GM12878 (cell line): Measurements from ENCODE around the gene COPZ2. TPM values are rescaled to one million over a fixed set of nuclear protein-coding genes. Genes with fewer than 3 reads are reported as not detected.

Experiments used
- ATAC-seq: fragments of 200-7000 bp; cut with Tn5 transposase; 3 replicates; pipeline ENCODE4 v1.9.1; 2020; ENCODE audit warnings: mild to moderate bottlenecking, moderate library complexity
- BruUV-seq: library from RNA; stranded (reverse); fragments of 400-500 nt; replicated peaks from 2 replicates; lab custom pipeline; 2021; lab: Mats Ljungman, UMichigan
- CTCF ChIA-PET: fragments of 300-600 bp; sonication (Branson Sonifier 250); formaldehyde crosslinking; extraction: SDS; loops from one replicate; lab custom pipeline; 2021; ENCODE audit warnings: inconsistent platforms; lab: Yijun Ruan, JAX
- POLR2A ChIA-PET: fragments of 350-600 bp; formaldehyde crosslinking; extraction: SDS; loops from one replicate; lab custom pipeline; 2021; ENCODE audit warnings: inconsistent platforms; lab: Charles Lee
- RAD21 ChIA-PET: fragments of 300-600 bp; sonication (Branson Sonifier 250); formaldehyde crosslinking; loops from one replicate; lab custom pipeline; 2023; ENCODE audit warnings: antibody characterized with exemption; ENCODE audit not compliant: unreplicated experiment; lab: Charles Lee
- SMC1A ChIA-PET: fragments of 300-600 bp; sonication (Branson Sonifier 250); formaldehyde crosslinking; loops from one replicate; lab custom pipeline; 2023; ENCODE audit not compliant: unreplicated experiment, uncharacterized antibody; lab: Charles Lee
- DNase-seq: peaks from one replicate; pipeline ENCODE4 v3.0.0-alpha.2; 2011; ENCODE audit warnings: low read depth, low spot score
- FAIRE-seq: peaks from 3 replicates; lab custom pipeline; 2011; peaks lifted over from hg19 to GRCh38; lab: Jason Lieb, UNC
- H2AFZ ChIP-seq: 2 replicates; pipeline ENCODE4 v1.6.0; 2011; ENCODE audit warnings: low read depth, low read length, control low read depth; ENCODE audit not compliant: control insufficient read depth
- H3K27ac ChIP-seq: 2 replicates; pipeline ENCODE4 v1.5.1; 2011; ENCODE audit warnings: control low read depth; ENCODE audit not compliant: control insufficient read depth, insufficient read depth
- H3K27me3 ChIP-seq, 2 experiments: replicated peaks in 1 of 2; 2 replicates each; pipeline versions ENCODE4 v1.6.0 to v1.6.1; 2011; ENCODE audit warnings: low read length in 1 of 2; ENCODE audit not compliant: control insufficient read depth in 2 of 2, insufficient read depth in 2 of 2
- H3K36me3 ChIP-seq, 2 experiments: 2 replicates each; pipeline ENCODE4 v1.5.1; 2011; ENCODE audit warnings: low read length in 1 of 2; ENCODE audit not compliant: control insufficient read depth in 2 of 2, insufficient read depth in 2 of 2
- H3K4me1 ChIP-seq: 2 replicates; pipeline ENCODE4 v1.6.1; 2011; ENCODE audit warnings: mild to moderate bottlenecking, low read length, moderate library complexity, mixed read lengths; ENCODE audit not compliant: control insufficient read depth, insufficient read depth
- H3K4me2 ChIP-seq: 2 replicates; pipeline ENCODE4 v1.6.0; 2011; ENCODE audit warnings: control low read depth; ENCODE audit not compliant: control insufficient read depth, insufficient read depth
- H3K4me3 ChIP-seq: fragments of 200-600 bp; sonication (generic); 2 replicates; pipeline ENCODE4 v1.5.1; 2016
- H3K79me2 ChIP-seq: 2 replicates; pipeline ENCODE4 v1.6.0; 2011; ENCODE audit warnings: low read length; ENCODE audit not compliant: control insufficient read depth, insufficient read depth
- H3K9ac ChIP-seq: 2 replicates; pipeline ENCODE4 v1.8.0; 2011; ENCODE audit warnings: low read length, control low read depth, mixed read lengths; ENCODE audit not compliant: control insufficient read depth, insufficient read depth
- H3K9me3 ChIP-seq: replicated peaks from 3 replicates; pipeline ENCODE4 v1.5.1; 2011; ENCODE audit warnings: mild to moderate bottlenecking, low read length; ENCODE audit not compliant: control insufficient read depth, insufficient read depth
- H4K20me1 ChIP-seq: 2 replicates; pipeline ENCODE4 v1.6.0; 2011; ENCODE audit not compliant: control insufficient read depth, insufficient read depth
- ATF7 ChIP-seq: fragments of 450-650 bp; IDR thresholded peaks from 2 replicates; pipeline ENCODE4 v1.6.1; 2016; ENCODE audit warnings: low read depth, mild to moderate bottlenecking
- CBX3 ChIP-seq: fragments of 200-600 bp; sonication (generic); IDR thresholded peaks from 2 replicates; pipeline ENCODE4 v1.6.1; 2016; ENCODE audit warnings: low read depth, borderline replicate concordance
- CREB1 ChIP-seq: IDR thresholded peaks from 2 replicates; pipeline ENCODE4 v1.6.1; 2012; ENCODE audit warnings: low read depth, mild to moderate bottlenecking, inconsistent platforms
- CREM ChIP-seq: IDR thresholded peaks from 2 replicates; pipeline ENCODE4 v1.6.1; 2014; ENCODE audit warnings: antibody characterized with exemption, low read depth
- DPF2 ChIP-seq: fragments of 450-650 bp; IDR thresholded peaks from 2 replicates; pipeline ENCODE4 v1.6.1; 2017; ENCODE audit warnings: mild to moderate bottlenecking
- FOXK2 ChIP-seq: fragments of 450-650 bp; IDR thresholded peaks from 2 replicates; pipeline ENCODE4 v1.6.1; 2017; ENCODE audit warnings: mild to moderate bottlenecking, moderate library complexity
- KLF5 ChIP-seq: fragments of 450-650 bp; IDR thresholded peaks from 2 replicates; pipeline ENCODE4 v1.6.1; 2014; ENCODE audit warnings: mild to moderate bottlenecking; ENCODE audit not compliant: partially characterized antibody
- MXI1 ChIP-seq: fragments of 150-350 bp; IDR thresholded peaks from 2 replicates; pipeline ENCODE4 v1.6.1; 2011; ENCODE audit warnings: low read depth, mild to moderate bottlenecking, inconsistent platforms, low read length, improper control_type of control experiment
- NFYA ChIP-seq: IDR thresholded peaks from 2 replicates; pipeline ENCODE4 v1.6.1; 2011; ENCODE audit warnings: low read depth, mild to moderate bottlenecking, low read length, improper control_type of control experiment, borderline replicate concordance
- POLR2A ChIP-seq: IDR thresholded peaks from 2 replicates; pipeline ENCODE4 v1.6.1; 2011; ENCODE audit warnings: low read depth, mild to moderate bottlenecking, low read length
- RAD51 ChIP-seq: fragments of 450-650 bp; IDR thresholded peaks from 2 replicates; pipeline ENCODE4 v1.6.1; 2016; ENCODE audit warnings: moderate library complexity, mild to moderate bottlenecking, inconsistent platforms
- RFX5 ChIP-seq: IDR thresholded peaks from 2 replicates; pipeline ENCODE4 v1.6.1; 2011; ENCODE audit warnings: low read depth, low read length, improper control_type of control experiment
- SUZ12 ChIP-seq: fragments of 200-600 bp; sonication (generic); IDR thresholded peaks from one replicate; pipeline ENCODE4 v1.6.1; 2018; ENCODE audit warnings: antibody characterized with exemption, mild to moderate bottlenecking; ENCODE audit not compliant: unreplicated experiment
- YBX1 ChIP-seq: fragments of 450-650 bp; IDR thresholded peaks from 2 replicates; pipeline ENCODE4 v1.6.1; 2016; ENCODE audit warnings: antibody characterized with exemption
- YY1 ChIP-seq: IDR thresholded peaks from 2 replicates; pipeline ENCODE4 v1.6.1; 2011; ENCODE audit warnings: low read depth, mild to moderate bottlenecking, low read length
- WGBS: methylation state at CpG from one replicate; pipeline ENCODE4 v1.1.6; 2016; ENCODE audit warnings: low lambda C conversion rate; ENCODE audit not compliant: insufficient replicate concordance, insufficient coverage; ENCODE audit errors: missing lambda C conversion rate; 5-methylcytosine and 5-hydroxymethylcytosine counted together
- in situ Hi-C: fragments of 300-500 bp; cut with MboI; formaldehyde crosslinking; loops from 9 replicates; pipeline ENCODE4 v1.14.3; 2018; ENCODE audit warnings: mixed read lengths
- intact Hi-C: fragments of 100-400 bp; cut with micrococcal nuclease; formaldehyde crosslinking; loops from one replicate; pipeline ENCODE4 v1.14.2; 2022; ENCODE audit not compliant: unreplicated experiment
- polyA plus RNA-seq, 11 experiments: library from polyadenylated mRNA; depleted of rRNA in 4 of 11; unstranded in 6 of 11; stranded (reverse) in 5 of 11; fragments of >200 nt; fragmentation: Nextera tagmentation in 4 of 11; fragmentation: Illumina TruSeq in 1 of 11; extraction: Ambion mirVana in 4 of 11; extraction: Trizol in 1 of 11; gene quantifications; 1 replicate in 1 of 11; 2 replicates in 10 of 11; pipeline versions ENCODE4 v1.2.1 to v1.2.3, GENCODE V29; 2011 to 2016; ENCODE audit warnings: inconsistent platforms in 2 of 11, missing spikeins in 2 of 11, low read depth in 1 of 11
- total RNA-seq, 4 experiments: library from RNA; depleted of rRNA in 3 of 4; stranded (reverse); fragments of >200 nt in 3 of 4; fragmentation: Illumina TruSeq in 1 of 4; extraction: Trizol in 1 of 4; gene quantifications; 2 replicates each; pipeline versions ENCODE4 v1.2.1 to v1.2.3, GENCODE V29; 2013 to 2021
- TF ChIP-seq, protein P1 (sequence below): fragments of 450-650 bp; IDR thresholded peaks from 2 replicates; pipeline ENCODE4 v1.6.1; 2017; ENCODE audit warnings: mild to moderate bottlenecking, moderate library complexity
- TF ChIP-seq, protein P2 (sequence below): fragments of 450-650 bp; IDR thresholded peaks from 2 replicates; pipeline ENCODE4 v1.6.1; 2017; ENCODE audit warnings: antibody characterized with exemption, mild to moderate bottlenecking, moderate library complexity

The COPZ2 gene
- total and polyA plus RNA-seq, 10 of the 15 experiments (the other 5 are each of a cell fraction or from before 2014, with no cell fraction given): 0.20 to 4.3 (median 2.6) TPM

DNA sequence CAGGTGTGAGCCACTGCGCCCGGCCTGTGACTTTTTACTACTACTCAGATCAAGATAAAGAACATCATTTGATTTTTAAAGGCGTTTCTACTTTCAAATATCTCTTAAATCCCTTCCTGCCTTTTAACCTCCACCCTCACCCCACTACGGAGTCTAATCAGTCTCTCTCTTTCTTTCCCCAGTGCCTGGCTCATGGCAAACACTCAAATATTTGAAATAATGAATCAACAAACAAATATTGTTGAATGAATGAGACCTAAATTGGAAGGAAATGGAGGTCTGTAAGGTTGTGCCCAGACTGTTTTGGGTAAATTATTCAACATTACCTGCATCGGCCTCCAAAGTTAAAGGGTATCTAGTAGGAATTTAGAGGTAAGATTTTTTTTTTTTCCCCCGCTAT is 14.7 kb downstream of the COPZ2 start (continued):
- no peak for TF ChIP-seq KLF5
- no peak for TF ChIP-seq YBX1
- TF ChIP-seq, protein P1, sequence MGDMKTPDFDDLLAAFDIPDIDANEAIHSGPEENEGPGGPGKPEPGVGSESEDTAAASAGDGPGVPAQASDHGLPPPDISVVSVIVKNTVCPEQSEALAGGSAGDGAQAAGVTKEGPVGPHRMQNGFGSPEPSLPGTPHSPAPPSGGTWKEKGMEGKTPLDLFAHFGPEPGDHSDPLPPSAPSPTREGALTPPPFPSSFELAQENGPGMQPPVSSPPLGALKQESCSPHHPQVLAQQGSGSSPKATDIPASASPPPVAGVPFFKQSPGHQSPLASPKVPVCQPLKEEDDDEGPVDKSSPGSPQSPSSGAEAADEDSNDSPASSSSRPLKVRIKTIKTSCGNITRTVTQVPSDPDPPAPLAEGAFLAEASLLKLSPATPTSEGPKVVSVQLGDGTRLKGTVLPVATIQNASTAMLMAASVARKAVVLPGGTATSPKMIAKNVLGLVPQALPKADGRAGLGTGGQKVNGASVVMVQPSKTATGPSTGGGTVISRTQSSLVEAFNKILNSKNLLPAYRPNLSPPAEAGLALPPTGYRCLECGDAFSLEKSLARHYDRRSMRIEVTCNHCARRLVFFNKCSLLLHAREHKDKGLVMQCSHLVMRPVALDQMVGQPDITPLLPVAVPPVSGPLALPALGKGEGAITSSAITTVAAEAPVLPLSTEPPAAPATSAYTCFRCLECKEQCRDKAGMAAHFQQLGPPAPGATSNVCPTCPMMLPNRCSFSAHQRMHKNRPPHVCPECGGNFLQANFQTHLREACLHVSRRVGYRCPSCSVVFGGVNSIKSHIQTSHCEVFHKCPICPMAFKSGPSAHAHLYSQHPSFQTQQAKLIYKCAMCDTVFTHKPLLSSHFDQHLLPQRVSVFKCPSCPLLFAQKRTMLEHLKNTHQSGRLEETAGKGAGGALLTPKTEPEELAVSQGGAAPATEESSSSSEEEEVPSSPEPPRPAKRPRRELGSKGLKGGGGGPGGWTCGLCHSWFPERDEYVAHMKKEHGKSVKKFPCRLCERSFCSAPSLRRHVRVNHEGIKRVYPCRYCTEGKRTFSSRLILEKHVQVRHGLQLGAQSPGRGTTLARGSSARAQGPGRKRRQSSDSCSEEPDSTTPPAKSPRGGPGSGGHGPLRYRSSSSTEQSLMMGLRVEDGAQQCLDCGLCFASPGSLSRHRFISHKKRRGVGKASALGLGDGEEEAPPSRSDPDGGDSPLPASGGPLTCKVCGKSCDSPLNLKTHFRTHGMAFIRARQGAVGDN: no peak
- TF ChIP-seq CREM: no peak
- TF ChIP-seq POLR2A: no peak
- no peak for TF ChIP-seq SUZ12
- TF ChIP-seq, all 136 proteins: peak for 0

DNA sequence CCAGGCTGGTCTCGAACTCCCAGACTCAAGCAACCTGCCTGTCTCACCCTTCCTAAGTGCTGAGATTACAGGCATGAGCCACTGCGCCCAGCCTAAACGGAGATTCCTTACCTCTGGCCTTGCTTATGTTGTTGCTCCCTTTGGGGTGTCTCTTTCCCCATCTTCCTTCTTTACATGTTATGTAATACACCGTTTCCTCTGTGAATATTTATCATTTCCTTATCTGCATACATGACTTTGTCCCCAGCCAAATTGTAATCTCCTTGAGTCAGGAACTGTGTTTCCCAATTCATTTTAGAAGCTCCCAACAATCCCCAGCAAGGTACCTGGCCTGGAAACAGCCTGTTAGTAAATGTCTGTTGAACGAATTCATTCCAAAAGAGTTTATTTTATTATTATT is 15.7 kb downstream of the COPZ2 start:
- RAD21 ChIA-PET: interaction anchor here (0.6 to 5.6 kb wide), 3 partner anchors 10 to 51 kb away, joined by 3 to 80 read pairs (median 13); partner anchors contain the start of gene CDK5RAP3
- Histone ChIP-seq H3K36me3 (no peaks in the 10 kb centered on the region), H3K9ac (no peak overlapping the region), H2AFZ (no peak overlapping the region)
- intact Hi-C loops (no loop called here), in situ Hi-C loops (no loop called here)
- FAIRE-seq (no peak), ATAC-seq (no peak)
- TF ChIP-seq FOXK2 (no peak), RFX5 (no peak), DPF2 (no peak), CBX3 (no peak), ATF7 (no peak), KLF5 (no peak), MXI1 (no peak), YY1 (no peak), RAD51 (no peak), CREB1 (no peak), NFYA (no peak)
- TF ChIP-seq, protein P2, sequence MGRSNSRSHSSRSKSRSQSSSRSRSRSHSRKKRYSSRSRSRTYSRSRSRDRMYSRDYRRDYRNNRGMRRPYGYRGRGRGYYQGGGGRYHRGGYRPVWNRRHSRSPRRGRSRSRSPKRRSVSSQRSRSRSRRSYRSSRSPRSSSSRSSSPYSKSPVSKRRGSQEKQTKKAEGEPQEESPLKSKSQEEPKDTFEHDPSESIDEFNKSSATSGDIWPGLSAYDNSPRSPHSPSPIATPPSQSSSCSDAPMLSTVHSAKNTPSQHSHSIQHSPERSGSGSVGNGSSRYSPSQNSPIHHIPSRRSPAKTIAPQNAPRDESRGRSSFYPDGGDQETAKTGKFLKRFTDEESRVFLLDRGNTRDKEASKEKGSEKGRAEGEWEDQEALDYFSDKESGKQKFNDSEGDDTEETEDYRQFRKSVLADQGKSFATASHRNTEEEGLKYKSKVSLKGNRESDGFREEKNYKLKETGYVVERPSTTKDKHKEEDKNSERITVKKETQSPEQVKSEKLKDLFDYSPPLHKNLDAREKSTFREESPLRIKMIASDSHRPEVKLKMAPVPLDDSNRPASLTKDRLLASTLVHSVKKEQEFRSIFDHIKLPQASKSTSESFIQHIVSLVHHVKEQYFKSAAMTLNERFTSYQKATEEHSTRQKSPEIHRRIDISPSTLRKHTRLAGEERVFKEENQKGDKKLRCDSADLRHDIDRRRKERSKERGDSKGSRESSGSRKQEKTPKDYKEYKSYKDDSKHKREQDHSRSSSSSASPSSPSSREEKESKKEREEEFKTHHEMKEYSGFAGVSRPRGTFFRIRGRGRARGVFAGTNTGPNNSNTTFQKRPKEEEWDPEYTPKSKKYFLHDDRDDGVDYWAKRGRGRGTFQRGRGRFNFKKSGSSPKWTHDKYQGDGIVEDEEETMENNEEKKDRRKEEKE: no peak
- TF ChIP-seq, all 136 proteins: peak for 0
- WGBS: 46% methylated on average over 5 of the region's 5 CpGs
- ChIA-PET CTCF (interaction anchor here (1.0 to 14.1 kb wide), 6 partner anchors 10 to 73 kb away, joined by 3 to 454 read pairs (median 14); partner anchors contain the start of genes PNPO and PRR15L), SMC1A (interaction anchor here (1.8 to 9.6 kb wide), 3 partner anchors 18 to 72 kb away, joined by 10 to 332 read pairs (median 158); partner anchors contain the start of gene CDK5RAP3), POLR2A (interaction anchor here (0.6 kb wide), 1 partner anchor 214 kb away, joined by 5 read pairs; no protein-coding TSS in a partner anchor)
- no peaks in the 10 kb centered on the region; a peak in 2 of 4 replicates for H3K27me3 ChIP-seq
- no peak overlapping the region for H3K4me2 ChIP-seq
- no peak overlapping the region for H3K4me3 ChIP-seq
- H4K20me1 ChIP-seq: peaks cover 5% of the 10 kb centered on the region; the same call in 1 of the 2 replicates
- no TSS peak for BruUV-seq
- H3K4me1 ChIP-seq: peaks cover 42% of the 10 kb centered on the region
- no peak for DNase-seq
- no peaks in the 10 kb centered on the region for H3K79me2 ChIP-seq
- no peak overlapping the region for H3K27ac ChIP-seq
- H3K9me3 ChIP-seq: no peaks in the 10 kb centered on the region
